ENCODE results near the gene PARVA.

Gene PARVA

GRCh38 chr11:12416552-12416951 is 39.2 kb downstream of the PARVA start:
- no peak overlapping the region for H3K4me2 ChIP-seq (ENCODE audit: low read length)
- H3K27me3 ChIP-seq (ENCODE audit: control insufficient read depth, low read length): no peaks in the 10 kb centered on the region
- H3K27ac ChIP-seq (ENCODE audit: low read depth, low read length): no peak overlapping the region
- H3K9me2 ChIP-seq (replicated peaks; ENCODE audit: control insufficient read depth, low read length): no peaks in the 10 kb centered on the region
- H3K4me3 ChIP-seq (ENCODE audit: low read length): no peak overlapping the region
- H3K9me3 ChIP-seq (ENCODE audit: control insufficient read depth, insufficient read depth, low read length): no peaks in the 10 kb centered on the region
- H3F3A ChIP-seq (ENCODE audit: control insufficient read depth, insufficient read depth): no peaks in the 10 kb centered on the region
- H3K4me1 ChIP-seq (ENCODE audit: control insufficient read depth, low read length): no peaks in the 10 kb centered on the region
- H4K20me1 ChIP-seq (ENCODE audit: control insufficient read depth, insufficient read depth, low read depth, low read length): no peaks in the 10 kb centered on the region
- H3K79me2 ChIP-seq (ENCODE audit: control insufficient read depth, low read length): no peaks in the 10 kb centered on the region
- no peaks in the 10 kb centered on the region for H3K36me3 ChIP-seq (ENCODE audit: control insufficient read depth, low read length)
- TF ChIP-seq CTCF (IDR thresholded peaks at IDR 0.05; ENCODE audit: low read depth, low read length, poor library complexity, severe bottlenecking): no peak
- no peak for TF ChIP-seq EZH2phosphoT487 (IDR thresholded peaks at IDR 0.05; ENCODE audit: borderline replicate concordance, low read length)

GRCh38 chr11:12417691-12418611 is 40.6 kb downstream of the PARVA start:
- H3K4me3 ChIP-seq (ENCODE audit: low read length): no peak overlapping the region
- H3K4me2 ChIP-seq (ENCODE audit: low read length): no peak overlapping the region
- no peaks in the 10 kb centered on the region for H3F3A ChIP-seq (ENCODE audit: control insufficient read depth, insufficient read depth)
- no peaks in the 10 kb centered on the region for H3K36me3 ChIP-seq (ENCODE audit: control insufficient read depth, low read length)
- no peak for TF ChIP-seq CTCF (IDR thresholded peaks at IDR 0.05; ENCODE audit: low read depth, low read length, poor library complexity, severe bottlenecking)
- no peak for TF ChIP-seq EZH2phosphoT487 (IDR thresholded peaks at IDR 0.05; ENCODE audit: borderline replicate concordance, low read length)
- H3K27me3 ChIP-seq (ENCODE audit: control insufficient read depth, low read length): no peaks in the 10 kb centered on the region
- no peaks in the 10 kb centered on the region for H3K79me2 ChIP-seq (ENCODE audit: control insufficient read depth, low read length)
- no peaks in the 10 kb centered on the region for H4K20me1 ChIP-seq (ENCODE audit: control insufficient read depth, insufficient read depth, low read depth, low read length)
- H3K9me3 ChIP-seq (ENCODE audit: control insufficient read depth, insufficient read depth, low read length): no peaks in the 10 kb centered on the region
- H3K9me2 ChIP-seq (replicated peaks; ENCODE audit: control insufficient read depth, low read length): no peaks in the 10 kb centered on the region
- H3K27ac ChIP-seq (ENCODE audit: low read depth, low read length): no peak overlapping the region
- no peaks in the 10 kb centered on the region for H3K4me1 ChIP-seq (ENCODE audit: control insufficient read depth, low read length)

DNA sequence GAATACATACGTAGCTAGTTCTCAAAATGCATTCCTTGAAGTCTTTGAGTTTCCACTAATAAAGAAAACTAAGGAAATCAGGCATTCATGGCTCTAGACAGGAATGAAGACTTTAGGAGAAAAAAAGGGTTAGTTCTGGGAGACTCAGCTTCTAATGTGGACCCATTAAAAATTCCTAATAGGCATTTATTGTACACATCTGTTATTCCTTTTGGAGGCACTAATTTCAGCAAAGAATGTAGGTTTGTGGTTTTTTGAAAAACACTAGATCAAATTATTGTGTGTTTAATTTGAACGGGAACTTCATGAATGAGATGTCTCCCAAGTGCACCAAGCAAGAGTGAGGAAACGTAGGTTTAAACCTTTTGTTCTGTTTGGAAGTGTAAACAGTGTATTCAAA is 42.7 kb downstream of the PARVA start:
- no peaks in the 10 kb centered on the region for H3F3A ChIP-seq (ENCODE audit: control insufficient read depth, insufficient read depth)
- no peaks in the 10 kb centered on the region for H3K79me2 ChIP-seq (ENCODE audit: control insufficient read depth, low read length)
- no peak overlapping the region for H3K4me2 ChIP-seq (ENCODE audit: low read length)
- no peaks in the 10 kb centered on the region for H3K9me2 ChIP-seq (replicated peaks; ENCODE audit: control insufficient read depth, low read length)
- H3K27me3 ChIP-seq (ENCODE audit: control insufficient read depth, low read length): no peaks in the 10 kb centered on the region
- no peaks in the 10 kb centered on the region for H3K36me3 ChIP-seq (ENCODE audit: control insufficient read depth, low read length)
- no peaks in the 10 kb centered on the region for H3K4me1 ChIP-seq (ENCODE audit: control insufficient read depth, low read length)
- no peak overlapping the region for H3K27ac ChIP-seq (ENCODE audit: low read depth, low read length)
- H3K4me3 ChIP-seq (ENCODE audit: low read length): no peak overlapping the region
- no peak for TF ChIP-seq CTCF (IDR thresholded peaks at IDR 0.05; ENCODE audit: low read depth, low read length, poor library complexity, severe bottlenecking)
- TF ChIP-seq EZH2phosphoT487 (IDR thresholded peaks at IDR 0.05; ENCODE audit: borderline replicate concordance, low read length): no peak
- no peaks in the 10 kb centered on the region for H3K9me3 ChIP-seq (ENCODE audit: control insufficient read depth, insufficient read depth, low read length)
- H4K20me1 ChIP-seq (ENCODE audit: control insufficient read depth, insufficient read depth, low read depth, low read length): no peaks in the 10 kb centered on the region
